Measurements from ENCODE around the gene CCSAP.
"Not testable (repeated sequence)": the region's sequence is repeated elsewhere in the genome, so short reads cannot be mapped to it uniquely, and the experiment has no call there.

CCSAP gene

GRCh38 chr1:229378586-229379367, 35.9 kb upstream of the CCSAP start:
- H3K9me3 ChIP-seq (ENCODE audit: severe bottlenecking), result no peaks in the 10 kb centered on the region
- H3K27me3 ChIP-seq (ENCODE audit: insufficient read depth, low read depth, severe bottlenecking), result no peaks in the 10 kb centered on the region
- TF ChIP-seq CTCF (IDR thresholded peaks at IDR 0.05; ENCODE audit: low read depth, low read length), result 0 out of 2 replicates have a peak, but pooled peaks have one; percentile 6
- no peaks in the 10 kb centered on the region for H3K36me3 ChIP-seq
- peak overlapping the region; percentile 27 for H3K4me3 ChIP-seq (ENCODE audit: low read depth, low read length)
- H3K27ac ChIP-seq, result peak overlapping the region; percentile 75
- DNase-seq, result peak; percentile 38

GRCh38 chr1:229378035-229378434, 35.2 kb upstream of the CCSAP start:
- H3K36me3 ChIP-seq; H3K27me3 ChIP-seq (ENCODE audit: insufficient read depth, low read depth, severe bottlenecking); H3K4me3 ChIP-seq (ENCODE audit: low read depth, low read length); H3K27ac ChIP-seq; H3K9me3 ChIP-seq (ENCODE audit: severe bottlenecking); DNase-seq: not testable (repeated sequence)

DNA sequence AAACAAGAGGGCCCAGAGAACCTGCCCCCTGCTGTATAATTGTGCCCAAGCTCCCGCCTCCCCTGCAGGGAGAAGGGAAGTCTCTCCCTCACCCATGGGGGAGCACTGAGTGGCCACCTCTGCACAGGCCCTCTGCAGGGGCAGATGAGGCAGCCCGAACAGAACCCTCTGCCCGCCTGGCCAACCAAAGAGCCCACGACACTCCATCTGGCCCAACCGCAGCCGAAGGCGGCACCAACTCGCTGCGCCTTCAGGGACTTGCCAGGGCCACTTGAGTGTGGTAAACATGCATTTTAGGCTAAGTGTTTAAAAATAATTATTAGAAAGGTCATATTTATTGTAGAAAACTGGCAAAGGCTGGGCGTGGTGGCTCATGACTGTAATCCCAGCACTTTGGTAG, 34.6 kb upstream of the CCSAP start:
- TF ChIP-seq CTCF (IDR thresholded peaks at IDR 0.05; ENCODE audit: low read depth, low read length), result no peak
- Histone ChIP-seq H3K9me3 (ENCODE audit: severe bottlenecking) (no peaks in the 10 kb centered on the region), H3K27me3 (ENCODE audit: insufficient read depth, low read depth, severe bottlenecking) (no peaks in the 10 kb centered on the region), H3K36me3 (no peaks in the 10 kb centered on the region), H3K4me3 (ENCODE audit: low read depth, low read length) (no peak overlapping the region), H3K27ac (no peak overlapping the region)
- DNase-seq, result no peak

DNA sequence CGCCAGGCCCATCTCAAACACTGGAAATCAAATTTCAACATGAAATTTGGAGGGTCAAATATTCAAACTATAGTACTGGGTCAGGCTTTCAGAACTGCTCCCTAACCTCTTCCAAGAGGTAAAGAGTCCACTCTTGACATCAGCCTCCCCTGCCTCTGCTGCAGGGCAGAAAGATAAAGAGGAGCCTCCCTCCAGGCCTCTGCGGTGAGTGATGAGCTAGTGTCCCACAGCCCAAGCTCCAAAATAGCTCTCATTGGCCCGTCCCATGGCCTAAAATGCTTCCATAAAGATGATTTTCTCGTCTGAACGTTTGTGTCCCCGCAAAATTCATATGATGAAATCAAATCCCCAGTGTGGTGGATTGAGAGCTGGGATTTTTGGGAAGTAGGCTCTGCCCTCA, 33.7 kb upstream of the CCSAP start:
- H3K9me3 ChIP-seq (ENCODE audit: severe bottlenecking), result no peaks in the 10 kb centered on the region

GRCh38 chr1:229374485-229374884, 31.6 kb upstream of the CCSAP start:
- no peak overlapping the region for H3K4me3 ChIP-seq (ENCODE audit: low read depth, low read length)
- H3K27me3 ChIP-seq (ENCODE audit: insufficient read depth, low read depth, severe bottlenecking), result no peaks in the 10 kb centered on the region
- H3K27ac ChIP-seq, result no peak overlapping the region
- no peak for DNase-seq
- TF ChIP-seq CTCF (IDR thresholded peaks at IDR 0.05; ENCODE audit: low read depth, low read length), result no peak
- H3K9me3 ChIP-seq (ENCODE audit: severe bottlenecking), result no peaks in the 10 kb centered on the region
- H3K36me3 ChIP-seq, result no peaks in the 10 kb centered on the region

More for the DNA sequence above, 33.7 kb upstream of the CCSAP start:
- Histone ChIP-seq H3K4me3 (ENCODE audit: low read depth, low read length) (no peak overlapping the region), H3K27ac (no peak overlapping the region), H3K36me3 (no peaks in the 10 kb centered on the region), H3K27me3 (ENCODE audit: insufficient read depth, low read depth, severe bottlenecking) (no peaks in the 10 kb centered on the region)
- DNase-seq, result no peak
- TF ChIP-seq CTCF (IDR thresholded peaks at IDR 0.05; ENCODE audit: low read depth, low read length), result no peak

GRCh38 chr1:229373395-229373794, 30.5 kb upstream of the CCSAP start:
- H3K27ac ChIP-seq, result no peak overlapping the region
- H3K36me3 ChIP-seq, result no peaks in the 10 kb centered on the region
- H3K9me3 ChIP-seq (ENCODE audit: severe bottlenecking), result no peaks in the 10 kb centered on the region
- H3K27me3 ChIP-seq (ENCODE audit: insufficient read depth, low read depth, severe bottlenecking), result no peaks in the 10 kb centered on the region
- no peak for DNase-seq
- no peak for TF ChIP-seq CTCF (IDR thresholded peaks at IDR 0.05; ENCODE audit: low read depth, low read length)
- H3K4me3 ChIP-seq (ENCODE audit: low read depth, low read length), result no peak overlapping the region

Measured in WERI-Rb-1 (cell line).